HEK293T (cell line): ENCODE results near the gene NOD2.

Experiments
- CTCF ChIA-PET: fragments of 350-600 bp; formaldehyde crosslinking; extraction: SDS; loops from one replicate; lab custom pipeline; 2021; ENCODE audit warnings: antibody characterized with exemption, inconsistent platforms; lab: Yijun Ruan, JAX
- POLR2A ChIA-PET: fragments of 350-600 bp; formaldehyde crosslinking; extraction: SDS; loops from one replicate; lab custom pipeline; 2020; ENCODE audit warnings: antibody characterized with exemption, inconsistent platforms; lab: Yijun Ruan, JAX
- DNase-seq: peaks from one replicate; pipeline ENCODE4 v3.0.0; 2012; ENCODE audit warnings: mixed read lengths; ENCODE audit errors: extremely low spot score
- ARNT ChIP-seq: fragments of 450-650 bp; IDR thresholded peaks from 2 replicates; pipeline ENCODE4 v1.6.1; 2017; ENCODE audit warnings: mild to moderate bottlenecking
- BHLHE40 ChIP-seq: fragments of 450-650 bp; IDR thresholded peaks from 2 replicates; pipeline ENCODE4 v1.6.1; 2016; ENCODE audit warnings: mild to moderate bottlenecking, moderate library complexity, borderline replicate concordance
- CTBP1 ChIP-seq: fragments of 450-650 bp; IDR thresholded peaks from 2 replicates; pipeline ENCODE4 v1.6.1; 2016; ENCODE audit warnings: borderline replicate concordance
- ELF4 ChIP-seq: fragments of 450-650 bp; IDR thresholded peaks from 2 replicates; pipeline ENCODE4 v1.6.1; 2017; ENCODE audit warnings: antibody characterized with exemption
- FOXA1 ChIP-seq: fragments of 450-650 bp; IDR thresholded peaks from 2 replicates; pipeline ENCODE4 v1.6.1; 2016; ENCODE audit warnings: mild to moderate bottlenecking
- FOXK2 ChIP-seq: fragments of 450-650 bp; IDR thresholded peaks from 2 replicates; pipeline ENCODE4 v1.6.1; 2016; ENCODE audit warnings: mild to moderate bottlenecking
- FOXM1 ChIP-seq: fragments of 450-650 bp; IDR thresholded peaks from 2 replicates; pipeline ENCODE4 v1.6.1; 2017; ENCODE audit warnings: mild to moderate bottlenecking, borderline replicate concordance
- HDGF ChIP-seq: fragments of 450-650 bp; IDR thresholded peaks from 2 replicates; pipeline ENCODE4 v1.6.1; 2017; ENCODE audit warnings: antibody characterized with exemption, borderline replicate concordance
- L3MBTL2 ChIP-seq: fragments of 450-650 bp; conservative IDR thresholded peaks from 2 replicates; pipeline ENCODE4 v1.6.1; 2016; ENCODE audit warnings: mild to moderate bottlenecking
- LEF1 ChIP-seq: fragments of 450-650 bp; IDR thresholded peaks from 2 replicates; pipeline ENCODE4 v1.6.1; 2017; ENCODE audit warnings: mild to moderate bottlenecking, borderline replicate concordance
- NFRKB ChIP-seq: fragments of 450-650 bp; IDR thresholded peaks from 2 replicates; pipeline ENCODE4 v1.6.1; 2016; ENCODE audit warnings: mild to moderate bottlenecking, moderate library complexity
- SP1 ChIP-seq: fragments of 450-650 bp; IDR thresholded peaks from 2 replicates; pipeline ENCODE4 v1.6.1; 2017
- SUZ12 ChIP-seq: fragments of 450-650 bp; IDR thresholded peaks from 2 replicates; pipeline ENCODE4 v1.6.1; 2016; ENCODE audit warnings: mild to moderate bottlenecking
- TARDBP ChIP-seq: fragments of 450-650 bp; IDR thresholded peaks from 2 replicates; pipeline ENCODE4 v1.6.1; 2016
- ZNF384 ChIP-seq: fragments of 450-650 bp; IDR thresholded peaks from 2 replicates; pipeline ENCODE4 v1.6.1; 2016
- TF ChIP-seq, protein P1 (sequence below): fragments of 450-650 bp; IDR thresholded peaks from 2 replicates; pipeline ENCODE4 v1.6.1; 2016

The NOD2 gene

DNA sequence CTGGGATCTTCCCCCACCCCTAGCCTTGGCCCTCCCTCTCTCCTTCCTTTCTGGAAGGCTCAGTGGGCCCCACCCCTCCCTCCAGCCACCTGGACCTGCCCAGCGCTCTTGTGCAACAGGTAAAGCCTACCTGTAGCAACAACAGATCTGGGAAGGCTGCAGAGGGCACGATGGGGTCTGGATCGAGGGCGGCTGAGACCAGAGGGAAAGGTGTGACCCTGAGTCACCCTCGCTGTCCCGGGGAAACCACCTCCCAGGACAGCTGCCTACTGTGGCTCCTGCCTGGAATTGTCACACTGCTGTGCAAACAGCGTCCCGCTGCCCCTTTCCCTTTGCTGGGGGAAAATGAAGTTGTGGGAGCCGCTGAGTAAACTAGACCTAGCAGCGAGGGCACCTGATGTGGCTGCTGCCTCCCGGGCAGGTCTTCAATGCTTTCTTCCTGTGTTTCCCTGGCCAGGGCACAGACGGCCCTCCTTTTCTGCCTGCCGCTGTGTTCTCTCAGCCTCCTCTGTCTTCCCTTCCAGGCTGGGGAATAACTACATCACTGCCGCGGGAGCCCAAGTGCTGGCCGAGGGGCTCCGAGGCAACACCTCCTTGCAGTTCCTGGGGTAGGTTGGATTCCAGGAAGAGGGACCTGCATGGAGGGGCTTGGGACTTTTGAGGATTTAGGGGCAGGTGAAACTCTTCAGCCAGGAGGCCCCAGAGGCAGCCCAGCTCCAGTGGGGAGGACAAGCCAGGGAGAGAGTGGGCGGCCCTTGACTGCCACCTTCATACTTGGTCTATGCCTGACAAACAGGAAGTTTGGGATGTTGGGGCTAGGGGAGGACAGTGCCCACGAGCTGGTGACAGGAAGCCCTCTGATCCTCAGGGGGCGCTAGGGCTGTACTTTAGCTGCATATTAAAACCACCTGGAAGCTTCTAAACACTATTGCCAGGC is 26.3 kb downstream of the NOD2 start:
- ChIA-PET CTCF (no interaction called here), POLR2A (no interaction called here)
- TF ChIP-seq SUZ12 (no peak), BHLHE40 (no peak), CTBP1 (no peak), L3MBTL2 (no peak), SP1 (no peak), FOXK2 (no peak), NFRKB (no peak), FOXM1 (no peak), ZNF384 (no peak), HDGF (no peak), ARNT (no peak), FOXA1 (no peak), LEF1 (no peak), TARDBP (no peak), ELF4 (no peak)
- TF ChIP-seq, protein P1, sequence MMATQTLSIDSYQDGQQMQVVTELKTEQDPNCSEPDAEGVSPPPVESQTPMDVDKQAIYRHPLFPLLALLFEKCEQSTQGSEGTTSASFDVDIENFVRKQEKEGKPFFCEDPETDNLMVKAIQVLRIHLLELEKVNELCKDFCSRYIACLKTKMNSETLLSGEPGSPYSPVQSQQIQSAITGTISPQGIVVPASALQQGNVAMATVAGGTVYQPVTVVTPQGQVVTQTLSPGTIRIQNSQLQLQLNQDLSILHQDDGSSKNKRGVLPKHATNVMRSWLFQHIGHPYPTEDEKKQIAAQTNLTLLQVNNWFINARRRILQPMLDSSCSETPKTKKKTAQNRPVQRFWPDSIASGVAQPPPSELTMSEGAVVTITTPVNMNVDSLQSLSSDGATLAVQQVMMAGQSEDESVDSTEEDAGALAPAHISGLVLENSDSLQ, result no peak
- no peak for DNase-seq

DNA sequence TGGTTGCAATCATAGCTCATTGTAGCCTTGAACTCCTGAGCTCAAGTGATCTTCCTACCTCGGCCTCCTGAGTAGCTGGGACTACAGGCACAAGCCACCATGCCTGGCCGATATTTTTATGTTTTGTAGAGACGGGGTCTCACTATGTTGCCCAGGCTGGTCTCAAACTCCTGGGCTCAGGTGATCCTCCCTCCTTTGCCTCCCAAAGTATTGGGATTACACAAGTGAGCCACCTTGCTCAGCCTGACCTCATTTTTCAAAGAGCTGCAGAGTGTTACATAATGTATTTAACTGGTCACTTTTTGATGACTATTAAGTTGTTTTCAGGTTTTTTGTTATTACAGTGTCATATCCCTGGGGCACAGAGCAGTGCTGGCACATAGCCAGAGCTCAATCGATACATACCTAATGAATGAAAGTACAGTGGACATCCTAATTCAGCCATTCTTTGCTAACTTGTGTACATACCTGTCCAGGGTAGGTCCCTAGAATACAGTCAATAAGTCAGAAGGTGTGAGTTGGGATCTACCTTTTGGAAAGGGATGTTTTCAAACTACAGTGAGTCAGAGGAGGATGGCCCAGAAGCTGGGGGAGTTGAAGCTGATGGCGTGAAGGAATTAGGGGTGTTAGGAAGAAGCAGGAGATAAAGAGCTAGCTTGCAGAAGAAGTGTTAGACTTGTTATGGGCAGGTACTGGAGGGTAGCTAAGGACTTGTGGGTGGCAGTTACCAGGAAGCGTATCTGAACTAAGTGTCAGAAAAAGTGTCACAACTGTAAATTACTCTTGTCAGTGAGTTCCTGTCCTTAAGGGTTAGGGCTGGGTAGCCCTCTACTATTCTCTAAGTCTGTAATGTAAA is 28.4 kb downstream of the NOD2 start:
- CTCF ChIA-PET, result no interaction called here
- POLR2A ChIA-PET, result no interaction called here
- TF ChIP-seq ARNT (no peak), L3MBTL2 (no peak), BHLHE40 (no peak), ELF4 (no peak), FOXM1 (no peak)
- no peak for DNase-seq

DNA sequence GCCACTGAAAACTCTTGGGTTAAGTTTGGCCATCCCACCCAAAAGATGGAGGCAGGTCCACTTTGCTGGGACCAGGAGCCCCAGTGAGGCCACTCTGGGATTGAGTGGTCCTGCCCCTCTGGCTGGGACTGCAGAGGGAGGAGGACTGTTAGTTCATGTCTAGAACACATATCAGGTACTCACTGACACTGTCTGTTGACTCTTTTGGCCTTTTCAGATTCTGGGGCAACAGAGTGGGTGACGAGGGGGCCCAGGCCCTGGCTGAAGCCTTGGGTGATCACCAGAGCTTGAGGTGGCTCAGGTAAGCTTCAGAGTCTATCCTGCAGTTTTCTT is 29.0 kb downstream of the NOD2 start:
- CTCF ChIA-PET, result interaction anchor here (0.8 kb wide), 1 partner anchor 84 kb away, joined by 4 read pairs; no protein-coding TSS in a partner anchor
- TF ChIP-seq FOXK2 (no peak), FOXA1 (no peak), ZNF384 (no peak), SP1 (no peak), NFRKB (no peak), SUZ12 (no peak), ELF4 (no peak), BHLHE40 (no peak), L3MBTL2 (no peak), LEF1 (no peak), CTBP1 (no peak), HDGF (no peak)
- TF ChIP-seq, protein P1, result no peak
- no peak for DNase-seq
- POLR2A ChIA-PET, result no interaction called here

DNA sequence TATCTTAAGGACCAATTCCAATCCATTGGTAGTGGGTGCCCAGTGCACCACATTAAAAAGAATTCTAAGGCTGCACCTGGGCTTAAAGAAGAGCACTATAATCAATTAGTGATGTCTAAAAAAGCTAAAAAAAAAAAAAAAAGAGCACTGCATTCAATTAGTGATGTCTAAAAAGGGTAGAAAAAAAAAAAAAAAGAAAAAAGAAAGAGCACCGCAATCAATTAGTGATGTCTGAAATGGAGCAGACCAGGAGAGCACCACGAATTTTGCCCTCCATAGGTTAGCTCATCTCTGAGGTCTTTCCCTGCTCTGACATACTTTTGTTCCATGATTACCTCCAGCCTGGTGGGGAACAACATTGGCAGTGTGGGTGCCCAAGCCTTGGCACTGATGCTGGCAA is 29.6 kb downstream of the NOD2 start:
- TF ChIP-seq ARNT (no peak), BHLHE40 (no peak), FOXK2 (no peak), FOXA1 (no peak), SP1 (no peak), L3MBTL2 (no peak), HDGF (no peak), FOXM1 (no peak), LEF1 (no peak), ELF4 (no peak), TARDBP (no peak), CTBP1 (no peak), ZNF384 (no peak), SUZ12 (no peak)
- TF ChIP-seq, protein P1, result no peak
- POLR2A ChIA-PET, result no interaction called here
- DNase-seq, result no peak
- CTCF ChIA-PET, result interaction anchor here (0.8 kb wide), 1 partner anchor 84 kb away, joined by 4 read pairs; no protein-coding TSS in a partner anchor

DNA sequence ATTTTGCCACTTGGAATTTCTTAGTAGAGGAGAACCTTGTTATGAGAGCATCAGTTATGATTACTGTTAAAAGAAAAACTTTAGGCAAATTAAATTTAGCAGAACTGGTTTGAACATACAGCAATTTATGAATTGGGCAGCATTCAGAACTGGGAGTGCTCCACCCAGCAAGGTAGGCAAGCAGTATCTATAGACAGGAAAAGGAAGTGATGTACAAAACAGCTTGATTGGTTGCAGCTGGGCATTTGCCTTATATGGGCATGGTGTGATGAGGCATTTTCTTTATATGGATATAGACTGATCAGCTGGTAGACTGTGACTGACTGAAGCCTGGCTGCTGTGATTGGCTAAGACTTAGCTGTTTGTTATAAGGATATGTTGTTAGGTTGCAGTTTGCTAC is 30.9 kb downstream of the NOD2 start:
- DNase-seq, result no peak
- TF ChIP-seq NFRKB, result no peak
- no peak for TF ChIP-seq SUZ12
- no peak for TF ChIP-seq ARNT
- TF ChIP-seq HDGF, result no peak
- TF ChIP-seq FOXM1, result no peak
- TF ChIP-seq, protein P1, result no peak
- TF ChIP-seq ZNF384, result no peak
- ChIA-PET POLR2A (no interaction called here), CTCF (interaction anchor here (1.4 kb wide), 1 partner anchor 82 kb away, joined by 3 read pairs; no protein-coding TSS in a partner anchor)
